HG03175 (cell line): ENCODE results near the gene AMY2B.
"Not testable (repeated sequence)": the region's sequence is repeated elsewhere in the genome, so short reads cannot be mapped to it uniquely, and the experiment has no call there.

Experiments used
- ATAC-seq: cut with Tn5 transposase; IDR thresholded peaks from one replicate; pipeline ENCODE4 v1.9.1; 2021; ENCODE audit warnings: mild to moderate bottlenecking, moderate library complexity; ENCODE audit not compliant: unreplicated experiment

The AMY2B gene

DNA sequence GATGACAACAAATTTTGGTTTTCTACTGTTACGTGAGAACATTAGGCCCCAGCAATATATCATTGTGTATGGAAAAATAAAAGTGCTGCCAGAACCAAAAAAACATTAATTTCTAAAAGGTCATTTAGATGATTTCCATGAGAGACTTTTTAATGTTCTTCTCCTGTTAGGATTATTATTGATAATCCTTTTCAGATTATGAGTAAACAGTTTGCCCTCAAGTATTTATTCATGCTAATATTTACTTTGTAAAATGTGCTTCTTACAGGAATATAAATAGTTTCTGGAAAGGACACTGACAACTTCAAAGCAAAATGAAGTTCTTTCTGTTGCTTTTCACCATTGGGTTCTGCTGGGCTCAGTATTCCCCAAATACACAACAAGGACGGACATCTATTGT is at the start of gene AMY2B:
AMY2B (plus strand) TSS at position 301 of the 400 bp plus-strand sequence; CDS start at position 315, 14 bp downstream.
- ATAC-seq: not testable (repeated sequence)

DNA sequence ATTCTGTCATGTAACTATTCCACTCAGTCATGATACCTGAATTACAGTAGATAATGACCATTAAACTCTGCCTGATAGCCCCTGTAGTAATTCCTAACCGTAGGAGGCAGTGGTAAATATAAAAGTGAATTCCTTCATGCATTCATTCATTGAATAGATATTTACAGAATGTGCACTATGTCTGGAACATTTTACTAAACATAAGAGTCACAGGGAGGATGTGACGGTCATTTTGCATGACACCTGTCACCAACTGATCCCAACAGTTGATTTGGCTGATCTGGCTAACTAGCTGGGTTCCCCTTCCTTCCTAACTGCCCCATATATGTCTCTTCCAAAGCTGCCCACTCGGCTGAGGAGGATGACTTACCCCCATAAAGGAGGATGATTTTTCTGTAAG is 48.0 kb upstream of the AMY2B start:
- no peak for ATAC-seq

DNA sequence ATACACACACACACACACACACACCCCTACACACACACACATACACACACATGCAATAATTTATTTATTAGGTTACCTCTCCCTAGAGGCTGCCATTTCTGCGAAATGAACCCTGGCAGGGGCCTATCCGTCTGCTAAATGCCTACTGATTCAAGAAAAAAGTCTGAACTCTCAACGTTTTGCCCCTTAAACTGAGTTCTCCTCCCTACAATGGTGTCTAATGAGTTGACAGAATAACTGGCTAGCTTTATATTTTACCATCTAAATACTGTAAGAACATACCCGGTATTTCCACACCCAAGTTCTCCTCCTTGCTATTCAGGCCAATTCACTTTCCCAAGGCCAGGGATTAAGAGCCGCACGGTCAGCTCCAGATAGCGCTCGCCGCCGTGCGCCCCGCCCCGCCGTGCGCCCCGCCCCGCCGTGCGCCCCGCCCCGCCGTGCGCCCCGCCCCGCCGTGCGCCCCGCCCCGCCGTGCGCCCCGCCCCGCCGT is 46.2 kb upstream of the AMY2B start:
- peak; percentile 46 for ATAC-seq

DNA sequence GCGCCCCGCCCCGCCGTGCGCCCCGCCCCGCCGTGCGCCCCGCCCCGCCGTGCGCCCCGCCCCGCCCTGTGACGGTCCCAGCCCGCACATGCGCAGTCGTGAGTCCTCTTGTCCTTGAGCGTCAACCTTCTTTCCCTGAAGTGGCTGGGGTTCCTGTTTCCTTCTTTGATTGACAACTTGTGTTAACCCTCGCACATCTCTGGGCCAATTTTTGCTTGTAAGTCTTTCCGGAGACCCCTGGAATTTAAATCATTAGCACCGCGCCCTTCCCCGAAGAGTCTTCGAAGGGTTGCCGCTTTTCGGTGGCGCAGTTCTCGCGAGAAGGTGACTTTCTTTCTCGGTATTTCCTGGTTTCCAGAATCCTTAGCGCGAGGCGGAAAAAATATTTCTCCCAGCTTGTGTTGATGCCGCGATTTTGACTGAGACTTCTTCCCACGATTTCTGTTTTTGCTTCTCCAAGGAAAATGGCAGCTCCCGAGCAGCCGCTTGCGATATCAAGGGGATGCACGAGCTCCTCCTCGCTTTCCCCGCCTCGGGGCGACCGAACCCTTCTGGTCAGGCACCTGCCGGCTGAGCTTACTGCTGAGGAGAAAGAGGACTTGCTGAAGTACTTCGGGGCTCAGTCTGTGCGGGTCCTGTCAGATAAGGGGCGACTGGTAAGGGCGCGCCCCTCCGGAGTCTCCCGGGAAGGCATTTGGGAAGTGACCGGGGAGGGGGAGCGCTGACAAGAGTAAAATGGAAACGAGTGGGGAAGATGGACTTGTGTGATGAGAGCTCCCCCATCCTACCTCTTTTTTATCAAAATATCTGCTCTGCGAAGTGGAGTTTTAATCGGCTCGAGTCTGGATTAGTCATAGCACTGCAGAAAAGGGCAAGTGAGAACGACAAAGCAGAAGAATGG is 45.5 kb upstream of the AMY2B start, which contains the start of gene RNPC3:
RNPC3 (plus strand) TSS at position 93 of the 901 bp plus-strand sequence; CDS start at position 465, 372 bp downstream.
- peak; percentile 77 for ATAC-seq

DNA sequence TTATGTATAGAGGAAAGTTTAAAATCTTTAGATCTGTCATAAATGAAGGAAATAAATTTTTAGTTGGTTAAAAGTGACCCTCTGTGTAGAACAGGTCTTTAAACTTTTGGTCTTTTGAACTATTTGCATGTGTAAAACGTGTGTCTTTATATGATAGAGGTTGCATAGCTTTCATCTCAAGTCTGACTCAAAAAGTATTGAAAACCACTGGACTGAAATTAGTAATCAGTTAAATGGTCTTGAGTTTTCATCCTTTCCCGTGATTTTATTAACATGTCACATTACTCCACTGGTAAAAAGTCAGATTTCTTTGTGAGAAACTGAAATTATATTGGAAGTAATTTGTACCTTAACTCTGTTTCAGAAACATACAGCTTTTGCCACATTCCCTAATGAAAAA is 44.1 kb upstream of the AMY2B start:
- ATAC-seq: no peak

DNA sequence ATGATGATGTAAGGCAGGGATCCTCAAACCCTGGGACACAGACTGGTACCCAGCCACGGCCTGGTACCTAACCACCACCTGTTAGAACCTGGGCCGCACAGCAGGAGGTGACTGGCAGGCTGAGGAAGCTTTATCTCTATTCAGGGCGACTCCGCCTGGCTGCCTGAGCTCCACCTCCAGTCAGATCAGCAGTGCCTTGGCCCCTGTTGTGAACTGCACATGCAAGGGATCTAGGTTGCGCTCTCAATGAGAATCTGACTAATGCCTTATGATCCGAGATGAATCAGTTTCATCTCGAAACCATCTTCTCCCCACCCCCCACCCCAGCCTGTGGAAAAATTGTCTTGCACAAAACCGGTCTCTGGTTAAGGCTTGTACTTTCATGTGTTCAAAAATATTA is 41.6 kb upstream of the AMY2B start:
- no peak for ATAC-seq

DNA sequence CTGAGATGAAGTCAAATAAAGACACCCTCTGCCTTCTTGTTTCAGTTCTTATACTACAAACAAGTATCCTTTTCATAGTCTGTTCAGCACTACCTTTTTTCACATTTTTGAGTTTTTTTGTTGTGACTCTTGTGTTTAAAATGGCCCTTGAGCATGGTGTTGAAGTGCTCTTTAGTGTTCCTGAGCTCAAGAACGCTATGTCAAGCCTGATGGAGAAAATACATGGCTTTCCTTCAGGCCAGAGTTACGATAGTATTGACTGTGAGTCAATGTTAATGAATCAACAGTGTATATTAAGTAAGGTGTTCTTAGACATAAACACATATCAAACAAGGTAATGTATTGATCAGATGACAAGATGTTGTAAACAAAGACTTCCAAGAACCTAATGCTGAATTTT is 33.2 kb upstream of the AMY2B start:
- no peak for ATAC-seq

DNA sequence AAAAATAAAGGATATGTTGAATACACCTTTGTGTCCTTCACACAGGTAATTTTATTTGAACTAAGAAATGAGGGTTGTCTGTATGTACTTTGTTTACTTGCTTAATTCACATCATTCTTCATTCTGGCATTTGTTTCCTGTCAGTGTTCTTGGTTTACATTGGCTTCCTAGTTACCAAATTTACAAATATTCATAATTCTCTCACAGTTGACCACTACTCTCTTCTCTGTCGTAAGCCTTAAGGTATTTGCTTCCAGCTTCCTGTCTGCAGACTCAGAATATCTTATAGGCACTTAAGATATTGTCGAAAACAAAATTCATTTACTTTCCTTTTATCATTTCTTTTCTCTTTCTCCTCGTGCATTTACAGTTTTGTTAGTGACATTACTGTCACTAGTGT is 30.0 kb upstream of the AMY2B start:
- ATAC-seq: no peak

DNA sequence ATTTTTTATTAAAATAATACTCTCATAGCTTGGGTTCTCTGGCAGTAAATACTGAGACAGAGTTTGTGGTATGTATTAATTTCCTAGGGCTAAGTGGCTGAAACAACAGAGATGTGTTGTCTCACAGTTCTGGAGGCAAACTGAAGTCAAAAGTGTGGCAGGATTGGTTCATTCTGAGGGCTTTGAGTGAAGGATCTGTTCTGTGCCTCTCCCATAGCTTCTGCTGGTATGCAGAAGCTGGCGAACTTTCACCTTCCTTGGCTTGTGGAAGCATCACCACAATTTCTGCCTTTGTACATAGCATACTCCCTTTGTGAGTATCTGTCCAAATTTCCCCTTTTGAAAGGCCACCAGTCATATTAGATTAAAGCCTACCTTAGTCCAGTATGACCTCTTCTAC is 24.9 kb upstream of the AMY2B start:
- no peak for ATAC-seq

DNA sequence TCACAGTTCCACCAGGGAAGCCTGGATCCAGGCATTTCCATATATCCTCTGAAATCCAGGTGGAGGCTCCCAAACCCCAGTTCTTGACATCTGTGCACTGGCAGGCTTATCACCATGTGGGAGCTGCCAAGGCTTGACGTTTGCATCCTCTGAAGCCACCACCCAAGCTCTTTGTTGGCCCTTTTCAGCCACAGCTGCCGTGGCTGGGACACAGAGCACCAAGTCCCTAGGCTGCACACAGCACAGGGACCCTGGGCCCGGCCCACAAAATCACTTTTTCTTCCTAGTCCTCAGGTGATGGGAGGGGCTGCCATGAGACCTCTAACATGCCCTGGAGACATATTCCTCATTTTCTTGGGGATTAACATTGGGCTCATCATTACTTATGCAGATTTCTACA is 23.5 kb upstream of the AMY2B start:
- no peak for ATAC-seq

DNA sequence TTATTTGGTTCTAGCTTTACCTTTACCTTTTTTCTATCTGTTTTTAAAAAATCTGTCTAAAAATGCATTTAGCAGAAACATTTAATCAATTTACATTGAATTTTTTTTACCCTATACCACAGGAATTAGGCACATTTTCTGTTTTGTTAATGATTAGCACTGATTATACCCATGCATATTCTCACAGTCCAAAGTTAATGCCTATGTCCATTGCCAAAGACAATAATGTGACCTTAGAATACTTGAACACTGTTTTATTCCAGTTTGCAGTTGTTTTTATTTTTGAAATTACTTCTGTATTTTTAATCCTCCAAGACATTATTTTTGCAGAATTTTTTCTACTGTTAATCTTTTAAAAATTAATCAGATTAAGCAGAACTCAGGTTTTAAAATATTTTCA is 11.0 kb upstream of the AMY2B start:
- ATAC-seq: no peak

DNA sequence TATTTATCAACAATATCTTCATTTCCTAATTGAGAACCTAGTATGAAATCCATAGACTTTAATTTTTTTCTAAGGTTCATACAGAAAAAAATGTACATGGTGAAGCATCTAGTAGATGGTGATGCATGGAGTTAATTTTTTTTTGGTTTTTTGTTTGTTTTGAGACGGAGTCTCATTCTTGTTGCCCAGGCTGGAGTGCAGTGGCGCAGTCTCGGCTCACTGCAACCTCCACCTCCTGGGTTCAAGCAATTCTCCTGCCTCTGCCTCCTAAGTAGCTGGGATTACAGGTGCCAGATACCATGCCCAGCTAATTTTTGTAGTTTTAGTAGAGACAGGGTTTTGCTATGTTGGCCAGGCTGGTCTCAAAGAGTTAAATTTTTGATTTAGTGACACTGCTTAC is 10.3 kb upstream of the AMY2B start:
- ATAC-seq: not testable (repeated sequence)

DNA sequence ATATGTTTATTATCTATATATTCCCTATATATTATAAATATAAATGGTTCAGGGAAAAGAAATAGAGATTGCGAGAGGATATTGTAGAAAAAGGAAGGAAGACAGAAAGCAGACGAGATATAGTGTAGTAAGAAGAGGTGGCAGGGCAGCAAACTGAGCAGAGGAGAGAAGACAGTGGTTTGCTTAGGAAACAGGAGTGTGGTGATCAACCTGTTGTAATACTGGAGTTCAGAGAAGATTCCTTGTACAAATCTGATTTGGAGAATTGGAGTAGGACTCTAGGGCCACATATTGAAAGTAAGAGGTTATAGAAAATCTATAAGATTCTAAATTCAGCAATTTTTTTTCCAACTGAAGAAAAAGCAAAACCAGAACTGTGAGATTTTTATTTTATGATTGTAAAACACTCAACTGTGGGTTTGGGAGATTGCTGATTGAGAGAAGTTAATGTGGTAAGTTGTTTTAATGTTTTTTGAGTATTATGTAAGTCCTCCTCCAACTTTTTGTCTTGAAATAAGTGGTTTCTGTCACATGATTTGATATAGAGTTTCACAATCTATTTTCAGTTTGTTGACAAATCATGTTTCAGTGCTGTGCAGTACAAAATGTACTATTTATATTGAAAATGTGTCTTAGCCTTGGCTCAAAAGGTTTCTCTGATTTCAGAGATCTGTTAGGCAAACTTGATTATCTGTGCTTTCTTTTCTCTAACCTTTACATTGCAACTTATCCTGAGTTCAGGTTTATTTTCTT is 9.6 kb upstream of the AMY2B start:
- ATAC-seq: peak; percentile 92

DNA sequence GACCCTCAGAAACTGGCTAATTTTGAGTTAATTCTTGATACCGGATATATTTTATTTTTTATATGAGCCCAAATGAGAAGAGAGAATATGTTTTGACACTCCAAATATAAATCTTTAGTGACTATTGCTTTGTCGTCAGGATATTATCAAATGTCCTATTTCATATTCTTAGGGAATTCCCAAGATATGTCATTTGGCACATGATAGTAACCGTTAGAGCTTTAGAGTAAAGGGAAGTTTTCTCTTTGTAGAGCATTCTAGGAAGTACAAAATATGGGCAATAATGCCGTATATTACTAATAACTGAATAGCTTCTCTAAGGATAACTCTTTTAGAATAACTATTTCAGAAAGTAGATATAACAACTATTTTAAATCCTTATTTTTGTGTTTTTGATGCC is 8.3 kb upstream of the AMY2B start:
- no peak for ATAC-seq

DNA sequence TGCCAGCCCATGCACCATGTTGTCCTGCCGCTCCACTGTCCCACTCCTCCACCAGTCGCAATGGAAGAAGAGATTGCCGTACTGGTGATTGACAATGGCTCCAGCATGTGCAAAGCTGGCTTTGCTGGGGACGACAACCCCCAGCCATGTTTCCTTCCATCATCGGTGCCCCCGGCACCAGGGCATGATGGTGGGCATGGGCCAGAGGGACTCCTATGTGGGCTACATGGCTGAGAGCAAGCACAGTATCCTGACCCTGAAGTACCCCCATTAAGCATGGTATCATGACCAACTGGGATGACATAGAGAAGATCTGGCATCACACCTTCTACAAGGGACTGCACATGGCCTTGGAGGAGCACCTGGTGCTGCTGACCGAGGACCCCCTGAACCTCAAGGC is 1.9 kb upstream of the AMY2B start:
- ATAC-seq: no peak

DNA sequence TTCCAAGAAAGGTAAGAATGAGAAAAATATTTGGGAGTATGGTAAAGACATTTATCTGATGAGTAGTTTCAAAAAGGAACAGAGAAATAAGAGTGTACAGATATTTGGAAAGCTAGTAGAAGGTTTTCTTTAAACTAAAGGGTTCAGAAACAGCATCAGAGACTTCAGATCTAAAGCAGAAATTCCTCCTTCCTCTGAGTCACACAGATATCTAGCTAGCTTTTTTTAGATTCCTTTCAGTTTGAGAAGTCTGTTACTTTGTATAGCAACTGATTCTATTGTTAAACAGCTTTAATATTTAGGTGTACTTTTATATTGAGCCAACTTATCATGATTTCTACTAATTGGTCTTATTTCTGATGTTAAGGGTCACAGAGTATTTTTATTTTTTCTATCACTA is 4.7 kb downstream of the AMY2B start:
- no peak for ATAC-seq

DNA sequence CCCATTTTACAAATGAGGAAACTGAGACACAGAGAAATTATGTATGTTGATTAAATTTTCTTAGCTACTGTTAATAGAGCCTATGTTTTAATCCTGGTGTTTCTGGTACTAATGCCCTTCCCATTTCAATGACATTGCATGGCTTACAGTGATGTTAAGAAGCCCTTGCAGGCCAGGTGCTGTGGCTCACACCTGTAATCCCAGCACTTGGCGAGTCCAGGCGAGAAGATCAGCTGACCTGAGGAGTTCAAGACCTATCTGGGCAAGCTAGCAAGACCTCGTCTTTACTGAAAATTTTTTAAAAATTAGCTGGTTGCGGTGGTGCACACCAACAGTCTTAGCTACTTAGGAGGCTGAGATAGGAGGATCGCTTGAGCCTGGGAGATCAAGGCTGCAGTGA is 5.4 kb downstream of the AMY2B start:
- ATAC-seq: not testable (repeated sequence)

DNA sequence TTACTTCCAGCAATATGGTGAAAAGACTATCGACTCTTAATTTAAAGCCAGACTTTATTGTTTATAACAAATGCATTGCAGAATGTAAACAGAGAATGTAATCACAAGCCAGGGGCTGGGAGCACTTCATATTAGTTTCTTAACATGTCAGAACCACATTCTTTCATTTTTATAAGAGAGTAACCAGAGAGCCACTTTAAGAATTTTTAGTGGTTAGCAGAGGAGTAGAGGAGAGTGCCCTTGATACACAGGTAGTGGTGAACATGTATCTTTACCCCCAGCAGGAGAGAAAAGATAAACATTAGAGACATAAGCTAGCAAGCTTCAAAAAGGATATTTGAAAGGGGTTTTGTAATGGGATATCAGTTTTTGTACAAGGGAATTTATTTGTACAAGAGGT is 11.1 kb downstream of the AMY2B start:
- ATAC-seq: no peak

DNA sequence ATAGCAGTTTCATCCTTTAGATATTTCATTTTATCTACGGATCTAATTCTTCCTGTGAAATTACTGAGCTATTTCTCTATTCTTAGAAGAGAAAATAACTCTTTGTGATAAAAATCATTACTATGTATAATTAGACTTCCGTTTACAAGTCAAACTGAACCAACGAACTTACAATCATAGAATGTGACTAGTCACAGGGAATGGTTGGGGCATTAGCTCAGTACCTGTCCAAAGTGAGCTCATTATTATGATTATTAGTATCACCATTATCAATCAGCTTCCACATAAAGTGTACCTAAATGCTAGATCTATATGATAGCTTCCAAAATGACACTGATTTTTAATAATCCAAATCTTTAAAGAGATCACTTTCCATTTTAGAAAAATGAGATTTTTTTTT is 12.5 kb downstream of the AMY2B start:
- no peak for ATAC-seq

DNA sequence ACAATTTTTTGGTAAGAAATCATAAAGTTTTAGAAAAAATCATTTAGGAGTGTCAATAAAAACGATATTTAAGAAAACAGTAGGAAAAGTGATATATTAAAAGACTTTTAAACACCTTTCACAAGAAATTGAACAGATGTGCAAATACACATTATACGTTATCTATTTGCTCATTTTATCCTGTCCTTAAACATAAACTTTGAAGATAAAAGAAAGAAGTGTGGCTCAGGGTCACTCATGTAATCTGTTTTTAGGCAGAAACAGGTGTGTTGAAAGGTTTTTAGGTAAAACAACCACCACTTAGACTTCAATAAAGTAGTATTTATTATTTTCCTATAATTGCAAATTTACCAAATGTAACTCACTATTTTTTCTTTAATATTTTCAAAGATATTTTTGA is 13.1 kb downstream of the AMY2B start:
- no peak for ATAC-seq

DNA sequence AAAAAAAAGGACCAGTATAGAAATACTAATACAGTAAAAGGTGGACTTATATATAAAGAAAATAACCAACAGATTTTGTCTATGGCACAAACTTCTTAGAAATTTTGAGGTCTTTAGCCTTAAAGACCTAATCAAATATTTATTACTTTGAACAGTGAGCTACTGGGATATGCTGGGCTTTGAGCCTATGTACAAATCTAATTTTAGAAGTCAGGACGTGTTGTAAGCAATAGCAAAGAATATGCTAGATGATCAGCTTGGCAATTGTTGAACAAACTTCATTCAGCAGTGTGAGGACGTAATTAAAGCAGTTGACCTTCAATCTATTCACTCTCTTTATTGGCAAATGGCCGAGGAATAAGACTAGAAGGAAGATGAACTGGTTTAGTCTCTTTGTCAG is 31.4 kb downstream of the AMY2B start:
- ATAC-seq: not testable (repeated sequence)

DNA sequence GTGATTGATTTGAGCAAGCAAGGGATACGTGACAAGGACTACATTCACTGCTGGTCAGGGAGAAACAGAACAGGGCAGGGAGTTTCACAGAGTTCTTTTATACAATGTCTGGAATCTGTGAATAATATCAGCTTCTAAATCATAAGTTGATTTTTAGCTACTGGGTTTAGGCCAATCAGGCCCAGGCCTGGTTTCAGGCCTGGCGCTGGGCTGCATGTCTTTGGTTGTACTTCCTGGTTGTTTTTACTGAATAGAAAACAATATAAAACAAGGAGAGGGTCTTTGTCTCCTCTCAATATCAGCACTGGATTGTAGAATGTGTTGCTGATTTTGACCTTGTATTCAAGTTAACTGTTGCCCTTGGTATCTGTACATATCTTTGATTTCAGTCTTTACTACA is 45.0 kb downstream of the AMY2B start:
- no peak for ATAC-seq
